Right atrium auricular region (tissue), 2 donors: ENCODE measurements around the gene BCAS1. TPM values are rescaled to one million over a fixed set of nuclear protein-coding genes. Genes with fewer than 3 reads are reported as not detected.

Experiments used
- DNase-seq: peaks from one replicate; pipeline ENCODE4 v3.0.0-alpha.2; 2019; ENCODE audit warnings: low spot score
- H3K27ac ChIP-seq, 2 donors: fragments of 200-600 bp; sonication (generic); 1 replicate in 1 of 2; 2 replicates in 1 of 2; pipeline ENCODE4 v1.5.1; 2016 to 2019
- H3K27me3 ChIP-seq, 2 donors: fragments of 200-600 bp; sonication (generic); one replicate each; pipeline versions ENCODE4 v1.5.1 to v1.6.0; 2017 to 2019
- H3K36me3 ChIP-seq: fragments of 200-600 bp; sonication (generic); one replicate; pipeline ENCODE4 v1.5.1; 2016
- H3K4me1 ChIP-seq, 2 donors: fragments of 200-600 bp; sonication (generic); one replicate each; pipeline versions ENCODE4 v1.5.1 to v1.6.0; 2017 to 2019
- H3K4me3 ChIP-seq, 2 donors: fragments of 200-600 bp; sonication (generic); 1 replicate in 1 of 2; 2 replicates in 1 of 2; pipeline ENCODE4 v1.5.1; 2017 to 2019; ENCODE audit warnings: mild to moderate bottlenecking in 1 of 2, moderate library complexity in 1 of 2
- H3K9me3 ChIP-seq, 2 donors: fragments of 200-600 bp; sonication (generic); one replicate each; pipeline ENCODE4 v1.5.1; 2019
- total RNA-seq, 2 donors: library from RNA; depleted of rRNA; stranded (reverse); fragments of >200 nt; gene quantifications; one replicate each; pipeline ENCODE4 v1.1.0, GENCODE V29; 2016
- TF ChIP-seq, protein P1 (sequence below), 2 donors: fragments of 200-600 bp; sonication (generic); IDR thresholded peaks; one replicate each; pipeline ENCODE4 v1.5.1; 2019; ENCODE audit warnings: antibody characterized with exemption in 2 of 2

Gene BCAS1
- total RNA-seq, 2 donors from 2014 or later = not detected

DNA sequence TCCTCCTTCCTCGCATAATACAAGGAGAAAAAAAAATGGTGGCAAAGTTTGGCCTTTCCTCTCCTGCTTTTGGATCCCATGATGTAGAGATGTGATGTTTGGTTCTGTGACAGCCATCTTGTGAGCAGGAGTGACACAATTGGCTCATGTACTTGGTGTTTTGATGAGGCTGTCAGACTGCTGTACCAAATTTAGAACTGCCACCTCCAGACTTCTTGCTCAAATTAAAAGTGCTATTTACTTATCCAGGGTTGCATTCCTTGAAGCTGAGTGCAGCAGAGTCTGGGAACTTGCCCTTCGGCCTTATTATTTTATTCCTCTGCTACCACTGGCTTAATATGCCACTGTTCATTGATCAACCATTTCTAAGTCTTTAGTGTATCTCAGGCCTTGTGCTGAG, 21.9 kb downstream of the BCAS1 start:
- no peaks in the 10 kb centered on the region for H3K9me3 ChIP-seq
- no peak overlapping the region for H3K4me3 ChIP-seq
- no peaks in the 10 kb centered on the region for H3K4me1 ChIP-seq
- no peaks in the 10 kb centered on the region for H3K27me3 ChIP-seq
- DNase-seq = no peak
- no peak overlapping the region for H3K27ac ChIP-seq
- no peaks in the 10 kb centered on the region for H3K36me3 ChIP-seq
- TF ChIP-seq, protein P1, sequence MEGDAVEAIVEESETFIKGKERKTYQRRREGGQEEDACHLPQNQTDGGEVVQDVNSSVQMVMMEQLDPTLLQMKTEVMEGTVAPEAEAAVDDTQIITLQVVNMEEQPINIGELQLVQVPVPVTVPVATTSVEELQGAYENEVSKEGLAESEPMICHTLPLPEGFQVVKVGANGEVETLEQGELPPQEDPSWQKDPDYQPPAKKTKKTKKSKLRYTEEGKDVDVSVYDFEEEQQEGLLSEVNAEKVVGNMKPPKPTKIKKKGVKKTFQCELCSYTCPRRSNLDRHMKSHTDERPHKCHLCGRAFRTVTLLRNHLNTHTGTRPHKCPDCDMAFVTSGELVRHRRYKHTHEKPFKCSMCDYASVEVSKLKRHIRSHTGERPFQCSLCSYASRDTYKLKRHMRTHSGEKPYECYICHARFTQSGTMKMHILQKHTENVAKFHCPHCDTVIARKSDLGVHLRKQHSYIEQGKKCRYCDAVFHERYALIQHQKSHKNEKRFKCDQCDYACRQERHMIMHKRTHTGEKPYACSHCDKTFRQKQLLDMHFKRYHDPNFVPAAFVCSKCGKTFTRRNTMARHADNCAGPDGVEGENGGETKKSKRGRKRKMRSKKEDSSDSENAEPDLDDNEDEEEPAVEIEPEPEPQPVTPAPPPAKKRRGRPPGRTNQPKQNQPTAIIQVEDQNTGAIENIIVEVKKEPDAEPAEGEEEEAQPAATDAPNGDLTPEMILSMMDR (IDR thresholded peaks at IDR 0.05) = no peak

DNA sequence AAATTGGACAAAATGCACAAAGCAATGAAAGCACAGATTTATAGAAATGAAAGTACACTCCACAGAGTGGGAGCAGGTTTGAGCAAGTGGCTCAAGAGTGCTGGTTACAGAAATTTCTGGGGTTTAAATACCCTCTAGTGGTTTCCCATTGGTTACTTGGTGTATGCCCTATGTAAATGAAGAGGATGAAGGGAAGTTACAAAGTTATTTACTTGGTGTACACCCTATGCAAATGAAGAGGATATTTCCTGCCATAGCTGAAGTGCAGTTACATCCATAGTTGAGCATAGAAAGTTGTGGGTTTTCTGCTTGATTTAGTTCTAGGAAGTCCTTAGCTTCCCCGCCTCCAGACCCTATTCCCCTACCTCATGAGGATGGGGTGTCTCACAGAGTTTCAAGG, 22.7 kb downstream of the BCAS1 start:
- Histone ChIP-seq H3K4me3 (no peak overlapping the region), H3K36me3 (no peaks in the 10 kb centered on the region), H3K27me3 (no peaks in the 10 kb centered on the region), H3K4me1 (no peaks in the 10 kb centered on the region), H3K27ac (no peak overlapping the region), H3K9me3 (no peaks in the 10 kb centered on the region)
- DNase-seq = no peak
- TF ChIP-seq, protein P1 (IDR thresholded peaks at IDR 0.05) = no peak

DNA sequence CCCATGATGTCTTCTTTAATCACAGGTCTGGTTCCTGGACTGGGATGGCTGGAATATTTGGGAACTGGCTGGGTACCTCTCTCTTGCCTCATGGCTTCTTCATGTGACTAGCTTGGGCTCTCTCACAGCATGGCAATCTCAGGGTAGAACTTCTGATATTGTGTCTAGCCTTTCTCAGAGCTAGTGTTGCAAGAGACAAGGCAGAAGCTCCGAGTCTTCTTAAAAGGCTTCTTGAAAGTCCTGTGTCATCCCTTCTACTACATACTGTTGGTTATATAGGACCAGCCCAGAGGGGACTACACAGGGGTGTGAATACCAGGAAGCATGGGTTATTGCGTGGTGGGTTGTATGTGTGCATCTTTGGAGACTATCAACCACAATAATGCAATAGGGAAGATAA, 23.3 kb downstream of the BCAS1 start:
- Histone ChIP-seq H3K27me3 (no peaks in the 10 kb centered on the region), H3K4me1 (no peaks in the 10 kb centered on the region), H3K4me3 (no peak overlapping the region), H3K9me3 (no peaks in the 10 kb centered on the region), H3K36me3 (no peaks in the 10 kb centered on the region), H3K27ac (no peak overlapping the region)
- DNase-seq = no peak
- TF ChIP-seq, protein P1 (IDR thresholded peaks at IDR 0.05) = no peak

DNA sequence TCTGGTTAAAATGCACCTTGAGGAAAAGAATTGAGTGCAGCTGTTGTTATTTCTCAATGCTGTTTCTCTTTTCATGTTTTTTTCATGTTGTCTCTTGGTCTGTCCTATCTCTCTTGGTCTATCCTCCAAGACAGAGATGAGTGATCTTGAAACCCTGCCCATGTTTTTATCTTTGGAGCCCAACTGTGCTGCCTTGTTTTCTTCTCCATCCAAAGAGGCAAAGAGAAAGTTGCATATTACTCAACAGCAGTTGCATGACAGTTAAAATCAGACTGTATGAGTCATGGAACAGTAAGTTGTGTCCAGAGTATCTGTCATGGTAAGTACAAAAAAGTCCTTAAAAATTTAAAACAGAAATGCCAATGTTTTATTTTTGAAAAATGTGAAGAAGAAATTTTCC, 26.2 kb downstream of the BCAS1 start:
- no peaks in the 10 kb centered on the region for H3K9me3 ChIP-seq
- TF ChIP-seq, protein P1 (IDR thresholded peaks at IDR 0.05) = no peak
- no peak overlapping the region for H3K27ac ChIP-seq
- no peak for DNase-seq
- H3K4me1 ChIP-seq = no peaks in the 10 kb centered on the region
- no peaks in the 10 kb centered on the region for H3K27me3 ChIP-seq
- no peak overlapping the region for H3K4me3 ChIP-seq
- no peaks in the 10 kb centered on the region for H3K36me3 ChIP-seq

DNA sequence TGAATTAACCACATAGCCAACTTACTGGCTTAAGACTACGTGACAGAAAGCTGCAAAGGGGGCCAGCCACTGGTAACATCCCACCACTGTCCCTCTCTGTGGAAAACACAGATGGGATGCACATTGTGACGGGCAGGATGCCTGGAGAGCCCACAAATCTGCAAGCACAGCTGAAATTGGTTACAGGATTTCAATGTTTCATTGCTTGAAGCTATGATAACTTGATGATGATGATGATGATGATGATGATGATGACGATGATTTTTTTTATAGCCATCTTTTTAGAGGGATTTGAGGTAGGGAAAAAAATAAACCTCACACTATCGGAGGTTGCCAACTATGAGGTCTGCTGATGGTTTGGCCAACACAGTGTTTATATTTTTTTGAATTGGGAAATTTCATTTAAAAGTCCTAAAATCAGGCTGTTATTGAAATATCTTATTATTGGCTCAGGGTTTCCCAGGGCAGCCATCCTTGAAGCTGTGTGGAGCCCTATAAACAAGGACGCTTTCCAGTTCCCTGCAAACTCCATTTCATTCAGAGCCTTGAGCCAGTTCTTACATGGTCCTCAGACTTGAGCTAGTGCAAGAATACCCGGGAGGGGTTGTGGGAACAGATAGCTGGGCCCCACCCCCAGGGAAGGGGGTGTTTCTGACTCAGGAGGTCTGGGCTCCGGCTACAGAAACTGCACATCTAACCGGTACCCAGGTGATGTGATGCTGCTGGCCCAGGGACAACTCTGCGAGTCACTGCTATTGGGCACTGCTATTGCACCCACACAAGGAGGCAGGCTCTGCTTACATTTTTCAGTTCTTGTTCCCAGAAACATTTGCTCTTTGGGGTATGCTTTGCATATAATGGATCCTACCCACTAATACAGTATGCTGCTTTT, 27.1 kb downstream of the BCAS1 start:
- H3K9me3 ChIP-seq = no peaks in the 10 kb centered on the region
- H3K36me3 ChIP-seq = no peaks in the 10 kb centered on the region
- no peak overlapping the region for H3K4me3 ChIP-seq
- H3K27me3 ChIP-seq = no peaks in the 10 kb centered on the region
- H3K27ac ChIP-seq = no peak overlapping the region
- TF ChIP-seq, protein P1 (IDR thresholded peaks at IDR 0.05) = no peak
- no peaks in the 10 kb centered on the region for H3K4me1 ChIP-seq
- no peak for DNase-seq

DNA sequence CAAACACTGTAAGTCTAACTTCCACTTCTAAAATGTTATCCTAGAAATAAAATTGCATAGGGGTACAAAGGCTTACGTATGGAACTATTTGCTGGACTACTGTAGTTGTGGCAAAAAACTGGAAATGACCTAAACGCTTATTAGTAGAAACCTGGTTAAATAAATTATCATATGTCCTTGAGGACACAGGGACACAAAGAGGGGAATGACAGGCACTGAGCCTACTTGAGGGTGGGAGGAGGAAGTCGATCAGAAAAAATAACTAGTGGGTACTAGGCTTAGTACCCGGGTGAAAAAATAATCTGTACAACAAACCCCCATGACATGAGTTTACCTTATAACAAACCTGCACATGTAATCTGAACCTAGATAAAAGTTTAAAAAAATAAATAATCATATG, 28.4 kb downstream of the BCAS1 start:
- TF ChIP-seq, protein P1 (IDR thresholded peaks at IDR 0.05) = no peak
- Histone ChIP-seq H3K27ac (no peak overlapping the region), H3K4me1 (no peaks in the 10 kb centered on the region), H3K36me3 (no peaks in the 10 kb centered on the region), H3K27me3 (no peaks in the 10 kb centered on the region), H3K9me3 (no peaks in the 10 kb centered on the region), H3K4me3 (no peak overlapping the region)
- no peak for DNase-seq
